CD4-positive, alpha-beta T cell treated with Interleukin-1 beta for 1 hour (primary cell): ENCODE measurements around the gene SLC25A29.
"Not testable (repeated sequence)": the region's sequence is repeated elsewhere in the genome, so short reads cannot be mapped to it uniquely, and the experiment has no call there.

Source experiments
- DNase-seq, 2 donors: peaks; one replicate each; pipeline ENCODE4 v3.0.0-alpha.2; 2020 to 2022

SLC25A29 gene, protein sequence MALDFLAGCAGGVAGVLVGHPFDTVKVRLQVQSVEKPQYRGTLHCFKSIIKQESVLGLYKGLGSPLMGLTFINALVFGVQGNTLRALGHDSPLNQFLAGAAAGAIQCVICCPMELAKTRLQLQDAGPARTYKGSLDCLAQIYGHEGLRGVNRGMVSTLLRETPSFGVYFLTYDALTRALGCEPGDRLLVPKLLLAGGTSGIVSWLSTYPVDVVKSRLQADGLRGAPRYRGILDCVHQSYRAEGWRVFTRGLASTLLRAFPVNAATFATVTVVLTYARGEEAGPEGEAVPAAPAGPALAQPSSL

DNA sequence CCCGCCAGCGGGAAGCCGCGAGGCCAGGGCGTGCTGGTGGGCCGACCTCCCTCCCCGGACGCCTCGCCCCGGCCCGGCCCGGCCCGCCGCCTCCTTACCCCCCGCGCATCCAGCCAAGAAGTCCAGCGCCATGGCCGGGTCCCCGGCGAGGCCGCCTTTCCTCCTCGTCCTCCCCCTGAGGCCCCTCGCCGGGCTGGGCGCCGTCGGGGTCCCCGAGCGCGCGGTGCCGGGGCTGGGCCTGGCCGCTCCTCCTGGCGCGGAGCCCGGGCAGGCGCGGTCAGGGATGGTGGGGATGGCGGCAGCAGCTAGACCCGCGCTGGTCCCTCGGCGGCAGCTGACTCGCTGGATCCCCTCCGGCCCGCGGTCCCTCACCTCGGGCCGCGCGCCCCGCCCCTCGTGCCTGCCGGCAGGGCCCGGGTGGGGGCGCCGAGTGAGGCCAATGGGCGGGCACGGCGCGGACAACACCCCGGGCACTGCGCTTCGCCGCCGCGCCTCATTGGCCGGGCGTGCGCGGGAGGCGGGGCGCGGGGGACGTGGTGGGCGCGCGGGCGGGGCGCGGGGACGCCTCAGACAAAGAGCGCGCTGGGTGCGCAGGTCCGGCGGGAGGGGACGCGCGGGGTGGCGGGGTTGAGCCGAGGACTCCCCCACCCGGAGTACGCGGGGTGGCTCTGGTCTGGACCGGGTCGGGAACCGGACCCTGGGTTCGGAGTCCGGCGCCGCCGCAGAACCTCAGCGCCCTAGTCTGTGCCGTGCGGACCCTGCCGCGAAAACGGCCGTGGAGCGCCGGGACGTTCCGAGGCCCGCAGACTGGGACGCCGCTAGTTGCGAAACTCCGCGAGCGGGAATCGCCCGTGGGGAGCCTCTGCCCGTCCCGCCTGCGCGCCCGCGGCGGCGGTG, at the start of gene SLC25A29:
SLC25A29 (minus strand) TSS at position 344 of the 897 bp plus-strand sequence; CDS start at position 132, 212 bp downstream.
- DNase-seq, result peak; percentile 78 to 80

DNA sequence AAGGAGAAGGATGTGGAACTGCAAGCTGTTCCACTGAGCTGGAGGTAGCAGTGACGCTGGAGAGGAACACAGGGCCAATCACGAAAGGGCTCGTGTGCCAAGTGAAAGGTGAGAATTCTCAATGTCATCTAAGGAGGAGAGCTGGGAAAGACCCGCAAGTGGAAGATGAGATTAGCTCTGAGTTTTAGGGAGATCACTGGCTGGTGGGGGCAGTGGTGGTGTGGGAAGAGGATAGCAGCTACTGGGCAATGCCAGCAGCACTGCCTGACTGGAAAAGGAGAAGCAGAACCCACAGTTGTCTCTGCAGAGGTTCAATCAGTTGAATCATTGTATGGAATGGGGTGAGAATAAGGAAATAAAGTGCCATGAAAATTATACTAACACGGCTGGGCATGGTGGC, 44.7 kb upstream of the SLC25A29 start:
- DNase-seq, result no peak

DNA sequence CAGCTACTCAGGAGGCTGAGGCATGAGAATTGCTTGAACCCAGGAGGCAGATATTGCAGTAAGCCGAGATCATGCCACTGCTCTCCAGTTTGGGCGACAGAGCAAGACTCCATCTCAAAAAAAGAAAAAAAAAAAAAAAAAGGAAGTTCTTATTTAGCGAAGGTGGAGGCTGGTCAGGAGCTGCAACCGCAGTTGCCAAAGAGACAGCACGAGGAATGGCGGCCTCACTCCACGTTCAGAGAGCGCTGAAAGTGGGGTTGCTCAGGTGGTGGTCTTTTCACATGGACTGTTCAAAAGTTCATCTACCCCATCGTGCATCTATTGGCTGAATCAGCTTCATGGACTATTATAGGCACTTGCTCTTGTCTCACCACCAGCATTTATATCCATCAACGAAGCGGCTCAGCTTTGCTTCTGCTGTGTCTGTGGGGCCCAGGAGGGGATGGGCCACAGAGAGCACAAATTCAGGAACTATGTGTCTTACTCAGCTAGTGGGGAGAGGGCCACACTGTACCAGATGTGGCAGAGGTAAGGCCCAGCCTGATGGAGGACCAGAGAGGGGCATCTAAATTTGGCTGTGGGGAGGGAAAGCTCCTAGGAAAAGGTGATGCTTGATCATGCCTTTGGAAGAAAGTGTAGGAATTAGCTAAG, 44.2 kb upstream of the SLC25A29 start:
- DNase-seq, result no peak

DNA sequence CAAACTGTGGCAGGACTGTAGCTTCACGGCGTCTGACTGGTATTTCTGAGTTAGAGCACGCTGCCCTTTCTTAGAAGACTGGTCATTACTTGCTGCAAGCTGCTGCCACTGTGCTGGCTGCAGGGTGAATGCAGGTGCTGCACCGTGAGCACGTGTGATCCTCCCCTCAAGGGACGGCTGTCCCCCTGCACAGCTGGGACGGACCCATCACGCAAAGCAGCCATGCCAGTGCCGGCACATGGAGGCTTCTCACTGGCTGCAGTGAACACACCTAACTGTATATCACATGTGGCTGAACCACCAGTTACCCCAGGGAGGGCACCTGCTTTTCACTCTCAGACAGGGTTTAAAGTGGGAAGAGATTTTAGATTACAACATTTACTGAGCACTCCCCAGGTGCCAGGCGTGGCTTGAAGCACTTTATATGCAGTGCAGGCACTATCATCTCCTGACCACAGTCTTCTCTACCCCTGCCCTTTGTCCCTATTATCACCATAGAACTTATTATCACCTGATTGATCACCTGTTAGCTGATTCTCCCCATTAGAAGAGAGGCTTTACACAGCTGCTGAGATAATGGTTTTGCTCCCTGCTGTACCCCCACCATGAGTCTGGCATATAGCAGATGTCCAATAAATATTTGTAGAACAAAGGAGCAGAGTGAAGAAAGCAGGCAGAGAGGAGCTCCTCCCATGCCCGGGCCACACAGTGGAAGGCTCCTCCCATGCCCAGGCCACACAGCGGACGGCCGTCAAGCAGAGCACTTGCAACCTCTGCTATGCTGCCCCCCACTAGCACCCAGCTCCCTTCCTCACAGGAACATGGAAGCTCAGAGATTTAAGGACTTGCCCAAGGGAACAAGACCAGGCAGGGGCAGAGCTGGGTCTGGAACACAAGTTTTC, 42.8 kb upstream of the SLC25A29 start:
- no peak for DNase-seq

DNA sequence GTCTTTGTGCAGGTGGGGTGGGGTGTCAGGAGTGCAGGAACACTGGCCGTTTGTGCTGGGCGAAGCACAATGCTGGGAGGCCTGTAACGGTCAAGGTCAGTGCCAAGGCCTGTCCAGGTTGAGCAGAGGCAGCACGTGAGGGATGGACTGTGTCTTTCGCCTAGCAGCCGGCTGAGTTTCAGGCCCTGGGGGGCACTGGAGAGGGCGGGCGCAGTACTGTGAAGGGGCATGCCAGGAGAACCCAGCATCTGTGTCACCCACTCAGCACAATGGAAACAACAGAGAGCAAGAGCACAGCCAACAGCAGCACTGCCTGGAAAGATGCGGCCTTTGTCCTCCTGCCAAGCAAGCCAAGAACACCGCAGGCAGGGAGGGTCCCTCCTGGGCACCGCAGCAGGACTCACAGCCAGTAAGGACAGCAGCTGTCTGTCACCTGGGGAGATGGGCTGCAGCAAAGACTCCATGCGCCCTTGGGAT, 42.0 kb upstream of the SLC25A29 start:
- no peak for DNase-seq

DNA sequence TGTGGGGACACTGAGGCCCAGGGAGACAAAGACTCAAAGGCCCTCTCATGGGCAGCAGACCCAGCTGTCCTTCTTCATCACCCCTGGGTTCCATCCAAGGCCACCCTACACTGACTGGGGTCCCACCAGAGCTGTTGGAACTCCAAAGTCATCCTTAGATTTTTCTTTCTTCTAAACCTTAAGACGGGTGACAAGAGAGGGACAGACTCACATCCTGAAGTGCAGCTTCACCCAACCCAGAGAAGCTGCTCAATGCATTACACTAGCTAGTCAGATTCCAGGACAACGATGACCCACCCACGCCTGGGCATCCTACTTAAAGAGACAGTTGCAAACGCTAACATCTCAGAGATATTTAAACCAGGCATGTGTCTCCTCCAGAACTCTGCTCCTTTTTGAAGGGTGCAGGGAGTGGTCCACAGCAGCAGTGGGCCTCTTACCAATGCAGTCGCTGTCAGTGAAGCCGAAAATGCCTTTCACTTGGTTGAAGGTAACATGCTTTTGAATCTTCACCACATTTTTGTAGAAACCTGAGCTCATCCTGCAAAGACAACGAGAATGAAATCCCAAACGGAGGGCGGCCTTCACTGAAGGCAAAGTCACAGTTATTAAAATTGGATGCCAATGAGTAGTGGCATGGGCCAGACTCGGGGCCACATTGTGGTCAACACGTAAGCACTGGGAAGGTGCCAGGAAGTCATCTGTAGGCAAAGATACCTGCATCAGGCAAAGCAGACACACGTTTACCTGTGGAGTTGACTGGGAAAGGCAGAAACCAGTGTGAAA, 40.3 kb upstream of the SLC25A29 start:
- DNase-seq, result no peak

DNA sequence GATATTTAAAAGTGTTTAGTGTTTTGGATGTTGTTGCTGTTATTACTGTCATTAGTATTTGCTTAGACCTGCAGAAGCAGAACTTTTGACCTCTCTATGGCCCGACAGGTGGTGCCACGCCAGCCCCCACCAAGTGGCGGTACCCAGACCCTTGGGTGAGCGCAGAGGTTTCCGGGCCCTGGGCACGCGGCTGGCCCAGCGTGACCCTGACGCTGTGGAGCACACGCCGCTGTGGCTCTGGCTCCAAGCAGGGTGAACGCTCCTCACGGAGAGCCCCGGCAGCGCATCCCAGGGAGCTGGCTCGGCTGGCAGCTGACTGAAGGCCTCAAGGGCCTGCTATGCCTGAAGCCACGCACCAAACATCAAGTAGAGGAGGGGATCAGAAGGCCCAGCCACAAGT, 39.5 kb upstream of the SLC25A29 start:
- DNase-seq, result no peak

DNA sequence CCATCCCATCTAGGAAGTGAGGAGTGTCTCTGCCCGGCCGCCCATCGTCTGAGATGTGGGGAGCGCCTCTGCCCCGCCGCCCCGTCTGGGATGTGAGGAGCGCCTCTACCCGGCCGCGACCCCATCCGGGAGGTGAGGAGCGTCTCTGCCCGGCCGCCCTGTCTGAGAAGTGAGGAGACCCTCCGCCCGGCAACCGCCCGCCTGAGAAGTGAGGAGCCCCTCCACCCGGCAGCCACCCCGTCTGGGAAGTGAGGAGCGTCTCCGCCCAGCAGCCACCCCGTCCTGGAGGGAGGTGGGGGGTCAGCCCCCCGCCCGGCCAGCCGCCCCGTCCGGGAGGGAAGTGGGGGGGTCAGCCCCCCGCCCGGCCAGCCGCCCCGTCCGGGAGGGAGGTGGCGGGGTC, 38.4 kb upstream of the SLC25A29 start:
- not testable (repeated sequence) for DNase-seq

DNA sequence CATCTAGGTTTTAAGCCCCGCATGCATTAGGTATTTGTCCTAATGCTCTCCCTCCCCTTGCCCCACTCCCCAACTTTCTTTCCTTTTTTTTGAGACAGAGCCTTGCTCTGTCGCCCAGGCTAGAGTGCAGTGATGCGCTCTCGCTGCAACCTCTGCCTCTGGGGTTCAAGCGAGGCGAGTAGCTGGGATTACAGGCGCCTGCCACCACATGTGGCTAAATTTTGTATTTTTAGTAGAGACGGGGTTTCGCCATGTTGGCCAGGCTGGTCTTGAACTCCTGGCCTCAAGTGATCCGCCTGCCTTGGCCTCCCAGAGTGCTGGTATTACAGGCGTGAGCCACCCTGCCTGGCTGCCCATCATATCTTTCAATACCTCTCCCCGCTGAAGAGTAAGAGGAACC, 36.6 kb upstream of the SLC25A29 start:
- DNase-seq, result not testable (repeated sequence)

DNA sequence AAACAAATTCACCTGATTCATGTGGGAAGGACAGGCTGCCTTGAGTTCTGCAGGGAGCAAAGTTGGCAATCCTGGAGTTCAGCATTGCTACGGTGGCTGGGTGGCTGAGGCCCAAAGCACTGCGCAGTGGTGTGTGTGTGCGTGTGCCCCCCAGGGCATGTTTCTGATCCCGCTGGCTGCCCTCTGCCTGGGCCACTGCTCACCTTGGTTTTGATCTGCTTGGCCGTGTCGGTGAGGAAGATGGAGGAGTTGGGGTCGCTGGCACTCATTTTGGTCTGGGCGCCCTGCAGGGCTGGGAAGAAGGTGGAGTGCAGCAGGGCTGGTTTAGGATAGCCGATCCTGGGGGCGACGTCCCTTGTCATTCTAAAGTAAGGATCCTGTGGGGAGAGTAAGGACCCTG, 36.0 kb upstream of the SLC25A29 start:
- no peak for DNase-seq

DNA sequence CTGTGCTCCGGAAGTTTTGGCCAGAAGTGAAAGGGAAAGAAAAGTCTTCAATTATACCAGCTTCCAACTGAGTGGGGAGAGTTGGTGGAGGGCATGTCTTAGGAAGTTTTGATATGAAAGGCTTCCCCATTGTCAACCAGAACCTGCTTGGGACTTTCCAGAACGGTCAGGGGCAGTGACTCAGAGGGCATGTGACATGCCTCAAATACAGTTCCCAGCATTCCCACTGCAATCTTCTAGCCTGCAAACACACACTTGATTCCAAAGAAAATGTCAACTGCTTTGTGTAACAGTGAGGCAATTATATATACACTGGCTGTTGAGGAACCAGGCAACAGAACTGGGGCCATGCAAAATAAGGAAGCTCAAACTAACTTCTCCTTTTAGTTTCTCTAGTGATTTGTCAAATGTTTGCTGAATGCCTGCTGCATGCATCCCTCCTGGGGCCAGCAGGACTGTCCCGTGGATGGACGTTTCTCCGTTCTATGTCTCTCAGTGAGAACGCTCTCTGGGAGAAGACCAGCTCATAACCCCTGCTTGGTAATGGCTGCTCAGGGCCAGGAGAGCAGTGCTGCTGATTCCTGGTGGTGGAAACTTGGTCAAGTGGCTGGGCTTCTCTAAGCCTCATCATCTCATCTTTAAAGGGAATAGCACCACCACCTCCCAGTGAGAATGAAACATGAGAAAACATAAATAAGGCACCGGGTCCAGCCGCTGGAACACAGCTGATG, 35.2 kb upstream of the SLC25A29 start:
- peak; percentile 20 to 73 for DNase-seq

DNA sequence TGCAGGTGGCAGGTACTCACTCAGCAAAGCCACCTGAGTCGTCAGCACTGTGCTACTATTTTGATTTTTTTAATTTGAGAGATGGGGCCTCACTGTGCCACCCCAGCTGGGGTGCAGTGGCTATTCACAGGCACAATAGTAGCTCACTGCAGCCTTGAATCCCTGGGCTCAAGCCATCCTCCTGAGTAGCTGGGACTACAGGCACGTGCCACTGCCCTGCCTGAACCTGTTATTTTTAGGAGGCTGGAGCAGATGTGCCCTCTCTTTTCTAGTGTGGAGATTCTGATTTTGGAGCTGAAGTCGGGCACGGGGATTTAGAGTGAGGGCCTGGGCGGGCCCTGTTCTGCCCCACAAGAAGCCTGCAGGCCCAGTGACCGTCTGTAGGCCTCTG, 34.2 kb upstream of the SLC25A29 start:
- DNase-seq, result no peak

DNA sequence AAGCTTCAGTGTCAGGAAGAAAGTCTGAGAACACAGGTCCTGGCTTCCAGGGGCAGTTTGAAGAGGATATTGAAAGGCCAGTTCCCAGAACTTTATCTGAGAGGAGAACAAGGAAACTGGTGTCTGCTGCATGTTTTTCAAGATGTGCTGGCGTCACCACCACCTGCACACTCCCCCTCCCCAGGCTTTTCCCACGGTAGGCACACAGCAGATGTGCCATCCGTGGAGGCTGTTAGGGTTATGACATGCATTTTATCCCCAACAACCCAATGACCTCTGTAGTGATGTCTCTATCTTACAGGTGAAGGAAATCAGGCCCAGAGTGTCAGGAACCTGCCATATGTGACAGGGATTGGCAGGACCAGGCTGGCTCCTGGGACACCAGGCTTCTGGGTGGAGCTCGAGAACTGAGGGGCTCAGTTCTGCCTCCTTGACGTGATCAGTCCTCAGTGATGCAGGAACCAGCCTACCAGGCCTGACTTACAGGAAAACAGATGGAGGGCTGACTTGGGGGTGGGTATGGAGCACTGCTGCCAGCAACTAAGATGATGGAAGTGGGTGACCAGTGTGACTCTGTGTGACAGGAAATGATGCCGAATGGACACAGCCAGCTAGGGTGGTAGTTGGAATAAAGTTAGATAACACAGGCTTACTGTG, 33.6 kb upstream of the SLC25A29 start:
- no peak for DNase-seq

DNA sequence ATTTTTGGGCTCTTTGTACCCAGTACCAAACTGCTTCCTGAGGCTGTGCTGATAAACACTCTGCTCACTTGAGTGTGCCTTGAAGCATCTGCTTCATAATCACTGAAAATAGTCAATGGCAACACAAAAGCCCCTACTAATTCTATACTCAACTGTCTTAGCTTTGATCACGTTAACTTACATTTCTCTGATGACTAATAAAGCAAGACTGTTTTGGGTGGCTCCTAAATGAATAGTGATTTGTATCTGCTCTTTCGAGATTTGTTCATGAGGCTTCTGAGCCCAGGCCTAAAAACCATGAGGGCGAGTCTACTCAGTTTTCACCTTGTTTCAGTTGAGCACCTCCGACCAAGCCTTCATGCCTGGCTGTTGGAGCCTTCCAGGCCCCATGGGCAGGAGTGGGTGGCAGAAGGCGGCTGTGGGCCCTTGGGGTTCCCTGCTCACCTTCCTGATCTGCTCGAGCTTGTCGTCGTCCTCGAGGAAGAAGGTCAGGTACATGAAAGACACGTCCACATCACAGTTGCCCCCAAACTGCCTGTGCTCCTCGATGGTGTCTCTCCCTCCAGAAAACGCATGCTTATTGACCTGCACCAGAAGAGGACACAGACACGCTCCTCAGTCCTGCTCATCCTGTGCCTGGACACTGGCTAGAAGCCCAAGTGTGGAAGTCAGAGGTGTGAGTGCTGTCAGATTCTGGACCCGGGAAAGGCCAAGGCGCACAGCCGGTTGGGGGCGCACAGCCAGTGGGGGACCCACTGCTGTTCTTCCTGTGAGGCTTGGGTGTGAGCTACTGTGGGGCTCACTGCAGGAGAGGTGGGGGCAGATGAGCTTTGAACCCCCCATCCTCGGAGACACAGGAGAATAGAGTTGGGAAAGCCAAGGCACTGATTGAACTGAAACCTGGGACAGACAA, 30.6 kb upstream of the SLC25A29 start:
- no peak for DNase-seq

DNA sequence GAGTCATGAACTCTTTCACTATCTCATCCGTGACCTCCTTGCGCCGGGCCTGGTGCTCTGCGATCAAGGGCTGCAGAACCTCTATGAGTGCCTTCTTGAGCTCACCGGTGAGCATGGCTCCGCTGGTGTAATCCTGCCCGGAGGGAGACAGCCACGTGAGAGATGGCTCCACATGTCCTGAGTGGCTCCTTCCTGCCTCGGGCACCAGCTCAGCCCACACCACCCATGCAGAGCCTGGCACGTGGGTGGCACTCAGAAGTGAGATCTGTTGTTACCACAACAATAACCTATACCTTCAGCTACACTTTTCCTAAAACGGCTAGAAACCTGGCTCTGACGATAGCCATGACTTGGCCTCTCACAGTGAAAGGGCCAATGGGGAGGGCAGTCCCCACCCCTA, 28.7 kb upstream of the SLC25A29 start:
- DNase-seq, result no peak

DNA sequence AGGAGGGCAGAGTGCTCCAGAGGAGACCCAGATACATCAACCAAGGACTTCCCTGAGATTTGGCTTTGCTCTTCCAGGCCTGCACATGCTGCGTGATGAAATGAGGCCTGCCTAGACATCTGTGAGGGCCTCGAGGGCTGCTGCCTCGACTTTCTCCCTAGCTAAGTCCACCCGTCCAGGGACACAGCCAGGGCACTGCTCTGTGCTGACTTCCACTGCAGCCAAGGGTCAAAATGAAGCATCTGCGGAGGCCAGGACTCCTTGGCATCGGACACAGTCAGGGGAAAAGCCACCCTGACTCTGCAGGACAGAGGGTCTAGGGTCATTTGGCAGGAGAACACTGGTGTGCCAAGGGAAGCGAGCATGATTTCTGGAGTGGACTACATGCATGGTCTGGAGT, 27.6 kb upstream of the SLC25A29 start:
- DNase-seq, result no peak

DNA sequence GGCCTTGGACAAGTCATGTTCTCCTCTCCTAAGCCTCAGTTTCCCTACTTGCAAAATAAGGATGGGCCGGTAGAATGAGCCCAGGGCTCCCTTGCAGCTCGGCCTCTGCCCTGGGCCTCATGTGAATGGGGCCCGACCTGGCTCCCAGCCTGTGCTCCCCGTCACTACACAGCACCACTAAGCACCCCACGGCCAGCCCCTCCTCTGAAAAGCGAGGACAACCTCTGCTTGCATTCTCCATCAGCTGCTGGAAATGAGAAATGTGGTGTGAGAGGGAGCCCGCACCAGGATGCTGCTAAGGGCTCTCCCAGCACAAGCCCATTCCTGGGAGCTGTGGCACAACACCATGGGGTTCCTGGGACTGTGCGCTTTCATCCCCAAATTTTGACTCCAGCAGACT, 27.1 kb upstream of the SLC25A29 start:
- no peak for DNase-seq

DNA sequence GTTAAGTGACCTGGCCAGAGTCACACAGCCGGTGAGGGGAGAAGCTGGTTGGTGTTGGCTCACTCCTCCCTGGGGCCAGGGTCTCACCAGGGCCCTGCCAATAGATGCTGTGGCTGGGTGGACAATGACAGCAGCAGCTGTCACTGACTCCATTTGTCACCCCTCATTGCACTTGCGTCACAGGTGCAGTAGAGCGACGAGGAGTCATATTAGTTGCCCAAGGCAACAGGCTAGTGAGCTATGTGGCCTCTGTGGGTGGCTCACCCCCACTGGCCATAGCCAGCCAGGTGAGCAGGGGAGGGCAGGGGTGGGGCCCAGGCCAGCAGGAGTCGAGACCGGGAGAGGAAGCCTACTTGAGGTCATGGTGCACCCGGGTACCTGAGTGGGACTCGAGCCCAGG, 26.6 kb upstream of the SLC25A29 start:
- DNase-seq, result no peak

DNA sequence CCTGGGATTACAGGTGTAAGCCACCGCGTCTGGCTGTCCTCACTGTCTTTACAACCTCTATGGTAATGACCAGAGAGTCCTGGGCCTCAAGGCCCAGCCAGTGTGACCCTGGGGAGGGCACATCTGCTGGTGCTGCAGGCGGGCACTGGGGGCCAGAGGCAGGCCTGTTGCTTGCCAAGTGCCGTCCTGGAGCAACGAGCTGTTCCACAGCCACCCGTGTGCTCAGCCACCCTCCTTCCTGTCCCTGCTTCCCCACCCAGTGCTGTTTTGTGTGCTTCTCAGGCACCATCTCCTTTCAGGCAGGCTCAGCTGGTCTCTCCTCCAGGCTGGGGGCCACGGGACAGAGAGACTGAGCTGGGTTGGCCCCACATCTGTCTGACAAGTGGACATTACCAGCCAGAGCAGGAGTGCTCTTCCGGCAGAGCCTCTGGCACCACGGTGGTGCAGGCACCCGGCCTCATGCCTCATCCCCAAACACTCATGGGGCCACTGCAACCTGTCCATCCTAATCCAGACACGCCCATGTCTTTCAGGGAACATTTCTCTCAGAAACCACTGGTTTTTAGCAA, 25.9 kb upstream of the SLC25A29 start:
- no peak for DNase-seq
